Dendritic cell treated with granulocyte-macrophage colony-stimulating factor and Interleukin-4, amounts not matched to agents 40 ng/mL and 50 ng/mL, for 4 days (primary cell): ENCODE results near the gene MOXD1.
"Not testable (repeated sequence)": the region's sequence is repeated elsewhere in the genome, so short reads cannot be mapped to it uniquely, and the experiment has no call there.

Source experiments
- H3K27ac Mint-ChIP-seq: one replicate; pipeline ENCODE4 v1.8.0; 2022; ENCODE audit warnings: mild to moderate bottlenecking, mixed read lengths
- H3K27me3 Mint-ChIP-seq: one replicate; pipeline ENCODE4 v1.8.0; 2022; ENCODE audit warnings: mild to moderate bottlenecking, mixed read lengths
- H3K36me3 Mint-ChIP-seq: one replicate; pipeline ENCODE4 v1.8.0; 2022; ENCODE audit warnings: low read depth, mixed read lengths
- H3K4me1 Mint-ChIP-seq: one replicate; pipeline ENCODE4 v1.8.0; 2022; ENCODE audit warnings: low read depth, mixed read lengths
- H3K4me3 Mint-ChIP-seq: one replicate; pipeline ENCODE4 v1.8.0; 2022; ENCODE audit warnings: mild to moderate bottlenecking, moderate library complexity, mixed read lengths
- H3K9me3 Mint-ChIP-seq: one replicate; pipeline ENCODE4 v1.8.0; 2022; ENCODE audit warnings: mixed read lengths
- intact Hi-C: fragments of 100-400 bp; cut with micrococcal nuclease; formaldehyde crosslinking; loops from one replicate; pipeline ENCODE4 v1.15.0; 2022

Gene MOXD1

DNA sequence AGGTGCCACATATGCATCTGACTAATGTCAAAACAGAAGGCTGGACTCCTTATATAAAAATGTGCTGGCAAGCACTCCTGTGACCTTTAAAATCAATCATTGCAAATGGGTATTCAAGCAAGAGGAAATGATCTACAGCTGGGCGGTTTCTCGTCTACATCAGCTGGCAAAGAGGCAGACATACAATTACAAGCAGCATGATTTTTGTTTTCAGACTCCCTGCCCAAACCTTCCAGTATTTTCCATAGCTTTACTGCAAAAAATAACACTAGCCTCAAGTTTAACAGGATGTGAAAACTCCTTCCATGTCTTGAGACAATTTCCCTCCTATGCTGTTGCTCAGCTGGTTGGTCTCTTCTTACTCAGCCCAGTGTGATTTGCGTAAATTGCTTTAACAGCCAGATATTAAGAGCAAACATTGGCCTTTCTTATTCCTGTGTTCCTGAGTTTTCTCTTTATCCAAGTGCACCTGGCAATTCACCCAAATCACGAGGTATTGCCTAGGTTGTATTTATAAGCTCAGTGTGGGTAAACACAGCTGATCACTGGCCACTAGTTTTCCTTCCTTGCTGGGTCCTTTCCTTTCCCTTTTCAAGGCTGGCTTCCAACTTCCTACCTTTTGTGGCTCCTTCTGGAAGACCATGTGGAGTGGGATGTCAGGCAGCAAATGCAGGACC, 130.4 kb downstream of the MOXD1 start:
- Mint-ChIP-seq H3K27ac (no peak overlapping the region), H3K9me3 (no peaks in the 10 kb centered on the region), H3K36me3 (no peaks in the 10 kb centered on the region), H3K27me3 (peaks cover 15% of the 10 kb centered on the region), H3K4me1 (peaks cover 8% of the 10 kb centered on the region), H3K4me3 (no peak overlapping the region)
- intact Hi-C loops: loop anchor here (10.0 kb wide), 1 partner anchor 394 kb away; no protein-coding TSS in a partner anchor

DNA sequence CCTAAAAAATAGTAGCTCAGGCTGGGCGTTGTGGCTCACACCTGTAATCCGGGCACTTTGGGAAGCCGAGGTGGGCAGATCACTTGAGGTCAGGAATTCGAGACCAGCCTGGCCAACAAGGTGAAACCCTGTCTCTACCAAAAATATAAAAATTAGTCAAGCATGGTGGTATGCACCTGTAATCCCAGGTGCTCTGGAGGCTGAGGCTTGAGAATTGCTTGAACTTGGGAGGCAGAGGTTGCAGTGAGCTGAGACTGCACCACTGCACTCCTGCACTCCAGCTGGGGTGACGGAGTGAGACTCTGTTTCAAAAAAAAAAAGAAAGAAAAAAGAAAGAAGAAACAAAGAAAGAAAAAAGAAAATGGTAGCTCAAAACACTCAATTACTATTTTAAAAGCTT, 132.6 kb downstream of the MOXD1 start:
- H3K36me3 Mint-ChIP-seq, H3K9me3 Mint-ChIP-seq, H3K4me3 Mint-ChIP-seq, intact Hi-C loops, H3K27ac Mint-ChIP-seq, H3K27me3 Mint-ChIP-seq, H3K4me1 Mint-ChIP-seq: not testable (repeated sequence)

DNA sequence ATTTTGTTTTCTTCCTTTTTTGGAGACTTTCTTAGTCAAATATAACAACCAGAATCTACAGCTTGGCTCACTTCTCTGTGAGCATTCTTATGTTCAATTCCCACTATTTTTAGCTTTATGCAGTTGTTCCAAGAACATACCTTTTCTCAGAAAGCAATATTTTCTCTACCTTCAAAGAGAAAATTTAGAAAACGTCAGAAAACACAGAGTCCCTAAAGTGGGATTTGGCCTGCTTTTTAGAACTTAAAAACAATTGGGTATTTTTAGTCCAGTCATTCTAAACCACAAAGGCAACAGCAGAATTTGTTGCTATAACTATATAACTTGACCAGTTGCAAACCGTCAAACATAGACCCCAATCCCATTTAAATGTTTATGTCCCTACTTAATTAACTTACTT, 133.1 kb downstream of the MOXD1 start:
- intact Hi-C loops: no loop called here
- Mint-ChIP-seq H3K27me3 (peaks cover 2% of the 10 kb centered on the region), H3K4me1 (peaks cover 8% of the 10 kb centered on the region), H3K4me3 (no peak overlapping the region), H3K36me3 (no peaks in the 10 kb centered on the region), H3K9me3 (no peaks in the 10 kb centered on the region), H3K27ac (no peak overlapping the region)

DNA sequence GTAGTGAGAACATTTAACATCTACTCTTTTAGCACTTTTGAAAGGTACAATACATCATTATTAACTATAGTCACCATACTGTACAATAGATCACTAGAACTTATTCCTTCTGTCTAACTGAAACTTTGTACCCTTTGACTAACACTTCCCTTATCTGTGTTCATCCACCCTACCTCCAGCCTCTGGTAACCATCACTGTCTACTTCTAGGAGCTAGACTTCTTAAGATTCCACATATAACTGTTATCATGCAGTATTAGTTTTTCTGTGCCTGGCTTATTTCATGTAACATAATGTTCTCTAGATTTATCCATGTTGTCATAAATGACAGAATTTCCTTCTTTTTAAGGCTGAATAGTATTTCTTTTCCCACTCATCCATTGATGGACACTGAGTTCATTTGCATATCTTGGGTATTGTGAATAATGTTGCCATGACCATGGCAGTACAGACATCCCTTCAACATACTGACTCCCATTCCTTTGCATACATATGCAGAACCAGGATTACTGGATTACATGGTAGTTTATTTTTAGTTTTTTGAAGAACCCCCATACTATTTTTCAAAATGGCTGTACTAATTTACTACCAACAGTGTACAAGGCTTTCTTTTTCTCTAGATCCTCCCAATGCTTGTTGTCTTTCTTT, 135.7 kb downstream of the MOXD1 start:
- Mint-ChIP-seq H3K36me3 (no peaks in the 10 kb centered on the region), H3K4me1 (no peaks in the 10 kb centered on the region), H3K9me3 (no peaks in the 10 kb centered on the region), H3K27me3 (peaks cover 6% of the 10 kb centered on the region), H3K4me3 (no peak overlapping the region), H3K27ac (no peak overlapping the region)
- intact Hi-C loops: no loop called here

DNA sequence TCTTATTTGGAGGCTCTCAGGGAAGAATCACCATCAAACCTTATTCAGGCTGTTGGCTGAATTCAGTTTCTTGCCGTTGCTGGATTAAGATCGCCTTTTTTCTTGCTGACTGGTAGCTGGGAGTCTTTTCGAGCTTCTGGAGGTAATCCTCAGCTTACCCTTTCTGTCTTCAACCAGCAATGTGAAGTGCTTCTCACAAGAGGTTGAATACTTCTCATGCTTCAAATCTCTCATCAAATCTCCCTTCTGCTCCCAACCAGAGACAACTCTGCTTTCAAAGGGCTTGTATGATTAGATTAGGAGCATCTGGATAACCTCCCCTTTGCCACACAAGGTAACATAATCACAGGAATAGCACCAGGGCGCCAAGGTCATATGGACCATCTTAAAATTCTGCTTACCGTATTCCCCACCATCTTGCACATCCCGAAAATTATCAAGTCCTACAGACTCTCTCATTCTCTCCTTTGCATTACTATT, 137.2 kb downstream of the MOXD1 start:
- intact Hi-C loops: no loop called here
- peaks cover 4% of the 10 kb centered on the region for H3K27me3 Mint-ChIP-seq
- H3K9me3 Mint-ChIP-seq: no peaks in the 10 kb centered on the region
- H3K4me1 Mint-ChIP-seq: no peaks in the 10 kb centered on the region
- no peaks in the 10 kb centered on the region for H3K36me3 Mint-ChIP-seq
- no peak overlapping the region for H3K27ac Mint-ChIP-seq
- no peak overlapping the region for H3K4me3 Mint-ChIP-seq

DNA sequence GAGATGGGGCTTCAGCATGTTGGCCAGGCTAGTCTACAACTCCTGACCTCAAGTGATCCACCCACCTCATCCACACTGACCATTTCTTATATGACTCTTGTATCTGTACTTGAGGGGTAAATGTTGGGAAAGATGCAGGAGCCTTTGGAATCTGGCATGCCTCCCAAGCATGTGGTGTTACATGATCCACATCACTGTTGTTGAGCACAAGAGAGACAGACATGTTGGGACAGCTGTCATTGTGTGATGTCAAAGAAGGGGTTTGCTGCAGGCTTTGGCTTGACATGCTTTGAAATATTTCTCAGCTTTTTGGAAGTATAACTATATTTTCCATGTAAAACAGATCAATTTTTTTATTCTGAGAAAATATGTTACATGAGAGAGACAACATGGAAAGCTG, 139.9 kb downstream of the MOXD1 start:
- H3K9me3 Mint-ChIP-seq: no peaks in the 10 kb centered on the region
- H3K36me3 Mint-ChIP-seq: no peaks in the 10 kb centered on the region
- H3K4me1 Mint-ChIP-seq: no peaks in the 10 kb centered on the region
- no peak overlapping the region for H3K4me3 Mint-ChIP-seq
- intact Hi-C loops: no loop called here
- H3K27ac Mint-ChIP-seq: no peak overlapping the region
- peaks cover 6% of the 10 kb centered on the region for H3K27me3 Mint-ChIP-seq

DNA sequence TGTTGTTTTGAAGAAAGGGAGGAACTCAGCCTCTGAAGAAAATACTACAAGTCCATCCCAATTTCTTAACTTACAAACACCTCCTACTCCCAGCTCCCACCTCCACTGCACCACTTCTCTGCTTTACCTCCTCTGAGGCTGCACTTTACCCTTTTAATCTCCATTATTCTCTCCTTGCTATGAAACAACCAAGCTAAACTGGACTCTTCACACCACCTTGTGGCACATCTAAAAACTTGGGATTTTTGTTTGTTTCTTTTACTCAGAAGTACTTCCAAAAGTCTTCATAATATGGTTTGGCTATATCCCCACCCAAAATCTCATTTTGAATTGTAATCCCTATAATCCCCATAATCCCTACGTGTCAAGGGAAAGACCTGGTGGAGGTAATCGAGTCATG, 142.2 kb downstream of the MOXD1 start:
- Mint-ChIP-seq H3K27me3 (peaks cover 7% of the 10 kb centered on the region), H3K27ac (no peak overlapping the region), H3K36me3 (no peaks in the 10 kb centered on the region), H3K9me3 (no peaks in the 10 kb centered on the region), H3K4me3 (no peak overlapping the region), H3K4me1 (no peaks in the 10 kb centered on the region)
- intact Hi-C loops: no loop called here

DNA sequence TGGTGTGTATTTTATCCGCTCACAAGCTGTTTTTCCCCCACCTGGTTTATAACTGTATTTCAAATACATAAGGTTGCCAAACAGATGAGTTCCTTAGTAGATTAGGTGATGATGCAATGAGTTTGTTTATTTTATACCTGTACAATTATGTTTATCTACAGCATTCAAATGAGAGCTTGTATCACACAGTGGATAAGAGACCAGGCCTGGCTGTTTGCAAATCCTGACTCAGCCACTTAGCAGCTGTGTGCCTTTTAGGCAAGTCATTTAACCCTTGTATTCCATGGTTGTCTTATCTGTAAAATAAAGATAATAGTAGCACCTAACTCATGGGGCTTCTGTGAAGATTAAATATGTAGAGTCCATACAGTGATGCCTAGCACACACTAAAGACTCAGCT, 143.7 kb downstream of the MOXD1 start:
- H3K36me3 Mint-ChIP-seq: no peaks in the 10 kb centered on the region
- no peaks in the 10 kb centered on the region for H3K4me1 Mint-ChIP-seq
- no peak overlapping the region for H3K27ac Mint-ChIP-seq
- intact Hi-C loops: no loop called here
- H3K27me3 Mint-ChIP-seq: peaks cover 7% of the 10 kb centered on the region
- H3K9me3 Mint-ChIP-seq: no peaks in the 10 kb centered on the region
- H3K4me3 Mint-ChIP-seq: no peak overlapping the region

DNA sequence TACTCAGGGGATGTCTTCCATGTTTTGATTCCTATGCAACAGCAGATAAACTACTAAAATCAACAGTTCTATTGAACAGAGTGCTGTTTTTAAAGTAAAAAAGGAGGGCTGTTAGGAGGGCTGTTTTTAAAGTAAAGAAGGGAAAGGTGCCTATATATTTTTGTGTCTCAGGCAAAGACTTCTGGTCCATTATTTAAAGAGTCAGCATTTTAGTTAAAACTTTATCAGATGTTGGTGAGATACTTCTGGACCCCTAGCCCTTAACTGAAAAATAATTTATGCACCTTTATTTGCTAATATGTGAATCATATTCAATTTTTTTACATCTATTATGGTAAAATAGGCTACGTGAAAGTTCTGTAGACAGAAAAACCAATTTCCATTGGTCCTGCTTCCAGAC, 144.8 kb downstream of the MOXD1 start:
- Mint-ChIP-seq H3K4me3 (no peak overlapping the region), H3K27me3 (peaks cover 7% of the 10 kb centered on the region), H3K36me3 (no peaks in the 10 kb centered on the region), H3K9me3 (no peaks in the 10 kb centered on the region), H3K27ac (no peak overlapping the region), H3K4me1 (no peaks in the 10 kb centered on the region)
- intact Hi-C loops: no loop called here

DNA sequence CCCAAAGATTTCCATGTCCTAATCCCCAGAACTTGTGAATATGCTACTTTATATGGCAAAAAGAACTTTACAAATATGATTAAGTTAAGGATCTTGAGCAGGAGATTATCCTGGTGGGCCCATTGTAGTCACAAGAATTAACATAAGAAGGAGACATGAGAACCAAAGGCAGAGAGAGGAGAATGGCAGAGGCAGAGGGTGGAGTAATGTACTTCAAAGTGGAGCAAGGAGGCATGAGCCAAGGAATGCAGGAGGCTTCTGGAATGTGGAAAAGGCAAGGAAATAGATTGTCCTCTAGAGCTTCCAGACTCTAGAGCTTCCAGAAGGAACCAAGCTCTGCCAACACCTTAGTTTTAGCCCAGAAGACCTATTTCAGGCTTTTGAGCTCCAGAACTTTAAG, 147.4 kb downstream of the MOXD1 start:
- Mint-ChIP-seq H3K4me1 (no peaks in the 10 kb centered on the region), H3K9me3 (no peaks in the 10 kb centered on the region), H3K27ac (no peak overlapping the region), H3K36me3 (no peaks in the 10 kb centered on the region), H3K27me3 (peaks cover 1% of the 10 kb centered on the region), H3K4me3 (no peak overlapping the region)
- intact Hi-C loops: no loop called here

DNA sequence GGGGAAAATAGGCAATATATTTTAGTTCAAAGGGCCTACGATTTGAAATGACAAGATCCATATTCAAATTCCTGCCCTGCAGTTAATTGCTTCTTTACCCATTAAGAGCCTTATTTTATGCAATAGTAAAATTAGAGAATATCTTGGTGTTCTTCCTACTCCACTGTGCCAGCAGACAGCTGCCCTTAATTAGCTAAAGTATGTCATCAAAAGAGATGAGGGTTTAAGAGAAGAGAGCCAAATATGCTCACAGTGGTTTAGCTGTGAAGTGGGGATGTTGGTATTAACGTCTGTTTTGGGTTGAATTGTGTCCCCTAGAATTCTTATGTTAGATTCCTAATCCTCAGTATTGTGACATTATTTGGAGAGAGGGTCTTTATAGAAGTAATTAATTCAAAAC, 148.1 kb downstream of the MOXD1 start:
- H3K27ac Mint-ChIP-seq: no peak overlapping the region
- no peak overlapping the region for H3K4me3 Mint-ChIP-seq
- no peaks in the 10 kb centered on the region for H3K36me3 Mint-ChIP-seq
- peaks cover 1% of the 10 kb centered on the region for H3K27me3 Mint-ChIP-seq
- H3K4me1 Mint-ChIP-seq: no peaks in the 10 kb centered on the region
- intact Hi-C loops: no loop called here
- no peaks in the 10 kb centered on the region for H3K9me3 Mint-ChIP-seq

DNA sequence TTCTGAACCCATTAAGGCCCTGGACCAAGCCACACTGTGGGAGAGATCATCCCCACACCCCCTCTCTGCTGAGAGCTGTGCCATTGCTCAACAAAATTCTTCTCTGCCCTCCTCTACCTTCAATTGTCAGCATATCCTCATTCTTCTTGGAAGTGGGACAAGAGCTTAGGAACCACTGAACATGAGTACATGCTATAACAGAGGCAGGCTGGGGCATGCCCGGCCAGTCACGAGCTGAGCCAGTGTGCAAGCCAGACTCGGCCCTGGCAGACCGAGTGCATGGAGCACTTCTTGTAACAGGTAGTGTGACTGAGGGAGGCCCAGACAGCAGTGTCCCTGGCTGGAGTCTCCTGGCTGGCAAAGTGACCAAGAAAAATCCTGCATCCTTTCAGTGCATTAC, 149.2 kb downstream of the MOXD1 start:
- H3K4me1 Mint-ChIP-seq: no peaks in the 10 kb centered on the region
- H3K4me3 Mint-ChIP-seq: no peak overlapping the region
- no peak overlapping the region for H3K27ac Mint-ChIP-seq
- H3K36me3 Mint-ChIP-seq: no peaks in the 10 kb centered on the region
- peaks cover 1% of the 10 kb centered on the region for H3K27me3 Mint-ChIP-seq
- intact Hi-C loops: no loop called here
- H3K9me3 Mint-ChIP-seq: no peaks in the 10 kb centered on the region

DNA sequence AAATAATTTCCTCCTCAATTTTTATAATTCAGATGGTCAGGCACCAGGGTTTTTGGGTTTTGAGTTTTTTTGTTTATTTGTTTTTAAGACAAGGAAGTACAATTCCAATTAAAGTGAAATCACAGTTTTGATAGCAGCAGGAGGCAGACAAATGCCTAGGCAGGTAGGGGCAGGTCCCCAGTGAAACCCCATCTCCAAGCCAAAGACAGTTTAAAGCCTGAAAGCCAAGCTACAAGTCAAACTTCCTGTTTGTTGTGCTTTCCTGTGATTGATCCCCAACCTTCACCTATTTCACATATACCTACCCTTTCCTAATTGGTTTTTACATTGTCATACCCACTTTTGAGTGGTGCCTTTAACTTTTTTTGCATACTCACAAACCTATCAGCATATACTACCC, 149.6 kb downstream of the MOXD1 start:
- Mint-ChIP-seq H3K27ac (no peak overlapping the region), H3K27me3 (peaks cover 1% of the 10 kb centered on the region), H3K4me1 (no peaks in the 10 kb centered on the region), H3K9me3 (no peaks in the 10 kb centered on the region), H3K36me3 (no peaks in the 10 kb centered on the region), H3K4me3 (no peak overlapping the region)
- intact Hi-C loops: no loop called here

DNA sequence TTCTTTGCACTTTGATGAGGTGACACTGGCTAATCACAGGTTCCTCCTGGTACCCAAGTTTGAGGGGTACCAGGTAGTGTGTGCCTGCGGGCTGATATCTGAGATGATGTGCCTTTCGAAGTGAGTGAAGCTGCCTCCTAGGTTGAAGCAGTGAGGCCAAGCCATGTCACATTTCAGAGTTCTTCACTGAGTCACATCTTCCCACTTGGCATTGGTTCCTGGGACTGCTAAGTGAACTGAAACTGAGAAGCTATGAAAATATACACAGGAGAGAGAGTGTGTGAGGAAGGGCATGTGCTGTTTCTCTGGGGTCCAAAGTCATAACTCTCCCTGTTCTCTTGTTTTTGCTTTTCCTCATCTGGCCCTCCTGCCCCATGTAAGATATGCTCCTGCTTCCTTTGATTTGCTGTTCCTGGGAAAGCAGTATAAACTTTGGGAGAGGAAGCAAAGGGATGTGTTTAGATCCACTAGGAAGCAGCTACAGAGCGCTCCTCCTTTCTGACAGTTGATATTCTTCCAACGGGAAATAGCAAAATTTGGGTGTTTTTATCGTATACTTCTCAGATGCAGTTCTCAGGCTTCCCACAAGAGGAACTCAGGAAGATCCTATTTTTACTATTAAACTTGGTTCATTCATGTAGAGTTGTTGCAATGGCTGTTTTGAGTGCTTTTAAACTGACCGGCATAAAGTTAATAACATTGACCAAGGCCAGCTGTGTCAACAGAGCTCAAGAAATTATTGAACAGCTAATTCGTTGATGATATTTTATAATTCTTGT, 153.7 kb downstream of the MOXD1 start:
- intact Hi-C loops: no loop called here
- Mint-ChIP-seq H3K4me1 (no peaks in the 10 kb centered on the region), H3K4me3 (no peak overlapping the region), H3K27ac (no peak overlapping the region), H3K9me3 (no peaks in the 10 kb centered on the region), H3K36me3 (no peaks in the 10 kb centered on the region), H3K27me3 (no peaks in the 10 kb centered on the region)
